TTC549 (cell line): Measurements from ENCODE around the gene RNF224.

Experiments used
- FAIRE-seq: peaks from 2 replicates; lab custom pipeline; 2012; peaks lifted over from hg19 to GRCh38; lab: Jason Lieb, UNC

RNF224 gene

DNA sequence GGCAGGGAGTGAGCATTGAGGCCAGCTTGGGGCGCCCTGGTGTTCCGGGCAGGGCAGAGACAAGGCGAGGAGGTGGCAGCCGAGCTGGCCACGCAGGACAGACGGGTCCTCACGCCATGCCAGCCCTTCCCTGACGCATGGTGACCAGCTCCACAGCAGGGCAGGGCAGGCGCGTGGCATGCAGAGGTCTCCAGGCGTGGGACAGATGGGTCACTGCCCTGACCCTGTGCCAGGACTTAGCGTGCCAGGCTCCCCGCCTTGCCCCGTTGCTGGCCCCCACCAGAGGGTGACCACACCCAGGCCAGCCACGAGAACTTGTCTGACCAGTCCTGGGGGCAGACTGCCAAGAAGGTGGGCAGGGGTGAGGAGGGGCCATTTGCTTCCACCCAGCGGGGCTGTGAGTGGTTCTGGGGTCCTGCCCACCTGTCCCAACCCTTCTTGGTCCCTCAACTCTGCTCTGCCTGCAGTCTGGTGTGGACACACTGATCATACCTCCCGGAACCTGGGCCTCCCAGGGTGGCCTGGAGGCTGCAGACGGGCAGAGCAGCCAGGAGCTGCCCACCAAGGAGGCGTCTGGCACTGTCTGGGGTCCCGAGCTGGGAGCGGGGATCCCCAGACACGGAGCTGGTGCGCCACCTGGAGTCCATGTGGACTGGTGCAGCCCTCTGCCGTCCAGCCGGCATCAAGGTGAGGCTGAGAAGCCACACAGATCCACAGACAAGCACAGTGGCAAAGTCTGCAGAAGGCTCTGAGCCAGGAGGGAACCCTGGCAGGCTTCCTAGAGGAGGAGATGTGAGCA, at the start of gene RNF224:
Gene RNF224, plus strand, starts transcription at position 449 of the 799 bp plus-strand sequence. CDS start 834 bp downstream, outside the sequence.
- no peak for FAIRE-seq

- FAIRE-seq: no peak
Measured at GRCh38 chr9:137178201-137178938, 48.9 kb upstream of the RNF224 start.

GRCh38 chr9:137178939-137179630, 48.2 kb upstream of the RNF224 start:
- FAIRE-seq: no peak

DNA sequence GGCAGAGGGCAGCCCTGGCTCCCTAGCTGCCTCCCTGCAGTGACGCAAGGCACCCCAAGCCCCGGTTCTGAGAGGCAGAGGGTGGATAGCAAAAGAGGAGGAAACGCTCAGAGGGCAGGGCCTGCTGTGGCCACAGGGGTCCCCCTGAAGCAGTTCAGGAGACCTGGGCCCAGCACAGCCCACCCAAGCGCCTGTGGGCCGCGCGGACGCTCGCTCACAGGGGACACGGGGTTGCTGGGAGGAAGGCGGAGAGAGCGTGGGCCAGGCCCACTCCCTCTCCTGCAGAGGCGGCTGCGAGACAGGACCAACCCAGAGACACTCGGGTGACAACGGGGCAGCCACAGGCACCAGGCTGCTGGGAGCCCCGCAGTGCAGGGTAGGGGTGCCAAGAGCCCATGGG, 47.5 kb upstream of the RNF224 start:
- FAIRE-seq: no peak

GRCh38 chr9:137180491-137180890, 46.8 kb upstream of the RNF224 start:
- no peak for FAIRE-seq

- no peak for FAIRE-seq
Measured at GRCh38 chr9:137181680-137182079, 45.6 kb upstream of the RNF224 start.

GRCh38 chr9:137182836-137183235, 44.5 kb upstream of the RNF224 start:
- no peak for FAIRE-seq

GRCh38 chr9:137183980-137184595, 43.2 kb upstream of the RNF224 start:
- FAIRE-seq: no peak

GRCh38 chr9:137184881-137185660, 42.2 kb upstream of the RNF224 start:
- no peak for FAIRE-seq

- FAIRE-seq: no peak
Measured at GRCh38 chr9:137185921-137186320, 41.4 kb upstream of the RNF224 start.

- no peak for FAIRE-seq
Measured at GRCh38 chr9:137186385-137186784, 40.9 kb upstream of the RNF224 start.

GRCh38 chr9:137187386-137187785, 39.9 kb upstream of the RNF224 start:
- FAIRE-seq: no peak

- no peak for FAIRE-seq
Measured at GRCh38 chr9:137188086-137188489, 39.2 kb upstream of the RNF224 start.

DNA sequence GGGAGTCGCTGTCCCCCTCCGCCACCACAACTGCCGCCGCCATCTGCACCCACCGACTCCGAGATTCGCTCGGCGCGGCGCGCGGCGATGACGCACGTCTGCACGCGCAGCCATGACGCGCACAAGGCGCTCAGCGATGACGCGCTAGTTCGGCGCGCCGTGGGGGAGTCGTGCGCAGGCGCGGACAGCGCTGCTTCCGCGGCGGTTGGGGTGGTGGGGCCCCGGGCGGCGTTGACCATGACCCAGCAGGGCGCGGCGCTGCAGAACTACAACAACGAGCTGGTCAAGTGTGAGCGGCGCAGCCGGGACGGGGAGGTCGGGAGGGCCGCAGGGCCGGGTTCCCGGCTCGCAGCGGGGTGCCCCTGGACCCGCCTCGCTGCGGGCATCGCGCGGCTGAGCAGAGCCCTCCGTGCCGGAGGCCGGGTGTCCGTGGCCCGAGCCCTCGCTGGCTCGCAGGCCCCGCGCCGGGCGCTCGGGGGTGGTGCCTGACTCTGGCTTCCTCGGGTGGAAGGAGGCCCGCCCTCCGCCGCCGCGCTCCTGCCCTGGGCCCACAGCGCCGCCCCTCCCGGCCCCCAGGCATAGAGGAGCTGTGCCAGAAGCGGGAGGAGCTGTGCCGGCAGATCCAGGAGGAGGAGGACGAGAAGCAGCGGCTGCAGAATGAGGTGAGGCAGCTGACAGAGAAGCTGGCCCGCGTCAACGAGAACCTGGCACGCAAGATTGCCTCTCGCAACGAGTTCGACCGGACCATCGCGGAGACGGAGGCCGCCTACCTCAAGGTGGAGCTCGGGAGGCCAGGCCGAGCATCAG, 38.6 kb upstream of the RNF224 start, which contains the start of the genes ANAPC2 and SSNA1:
Gene ANAPC2, minus strand, starts transcription at position 71 of the 807 bp plus-strand sequence. Its CDS starts 28 bp downstream, at position 43.
Gene SSNA1, plus strand, starts transcription at position 187 of the 807 bp plus-strand sequence. Its CDS starts 51 bp downstream, at position 238.
- FAIRE-seq: no peak

DNA sequence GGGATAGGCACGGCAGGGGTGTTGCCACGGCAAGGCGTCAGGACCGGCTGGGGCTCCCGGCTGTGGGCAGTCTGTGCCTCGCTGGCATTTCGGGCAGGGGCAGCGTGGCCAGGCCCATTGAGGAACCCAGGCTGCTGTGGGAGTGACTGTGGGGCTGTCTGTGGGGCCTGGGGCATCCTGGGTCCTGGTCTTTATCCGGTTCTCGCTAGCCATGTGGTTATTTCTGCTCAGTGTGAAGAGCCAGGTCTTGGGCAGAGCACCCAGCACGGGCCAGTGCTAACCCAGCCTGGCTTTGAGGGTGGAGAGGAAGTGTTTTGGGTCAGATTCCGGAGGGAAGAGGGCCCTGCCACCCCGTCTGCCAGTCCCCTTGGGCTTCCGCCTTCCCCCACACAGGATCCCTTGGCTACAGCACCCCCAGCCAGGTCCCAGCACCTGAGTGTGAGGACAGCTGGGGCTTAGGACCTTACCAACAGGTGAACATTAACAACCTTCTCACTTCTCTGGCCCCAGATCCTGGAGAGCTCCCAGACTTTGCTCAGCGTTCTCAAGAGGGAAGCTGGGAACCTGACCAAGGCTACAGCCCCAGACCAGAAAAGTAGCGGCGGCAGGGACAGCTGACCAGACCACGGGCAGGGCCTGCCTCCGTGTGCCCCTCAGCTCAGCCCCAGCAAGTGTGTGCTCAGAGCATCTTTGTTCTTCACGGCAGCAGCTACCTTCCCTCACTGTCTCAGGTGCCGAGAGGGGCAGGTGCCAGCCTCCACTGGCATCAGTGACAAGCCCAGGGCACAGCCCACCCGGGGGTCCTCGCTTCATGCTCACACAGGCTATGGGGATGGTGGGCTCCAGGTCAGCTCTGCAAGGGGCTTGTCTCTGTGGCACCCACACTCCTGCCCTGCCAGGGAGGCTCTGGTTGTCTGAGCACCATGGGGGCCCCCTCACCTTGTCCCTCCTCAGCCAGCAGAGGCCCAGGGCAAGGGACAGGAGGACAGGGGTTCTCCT, 37.7 kb upstream of the RNF224 start:
- no peak for FAIRE-seq

- FAIRE-seq: no peak
Measured at GRCh38 chr9:137190315-137190856, 36.9 kb upstream of the RNF224 start.

DNA sequence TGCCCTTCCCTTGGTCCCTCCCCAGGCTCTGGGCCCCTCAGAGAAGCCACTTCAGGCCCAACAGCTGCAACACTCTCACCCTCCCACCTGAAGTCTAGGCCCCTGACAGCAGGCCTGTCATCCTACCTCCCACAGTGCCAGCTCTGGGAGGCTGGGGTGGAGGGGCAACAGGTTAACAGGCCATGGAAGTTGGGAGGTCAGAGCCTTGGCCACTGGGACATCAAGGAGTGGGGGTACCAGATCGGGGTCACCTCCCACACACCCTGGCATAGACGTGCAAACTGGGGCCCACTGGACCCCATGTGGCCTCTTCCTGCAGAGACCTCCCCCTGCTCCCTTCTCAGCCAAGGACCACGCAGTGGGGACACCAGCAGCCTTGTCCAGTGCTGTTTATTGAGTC, 36.1 kb upstream of the RNF224 start:
- no peak for FAIRE-seq

DNA sequence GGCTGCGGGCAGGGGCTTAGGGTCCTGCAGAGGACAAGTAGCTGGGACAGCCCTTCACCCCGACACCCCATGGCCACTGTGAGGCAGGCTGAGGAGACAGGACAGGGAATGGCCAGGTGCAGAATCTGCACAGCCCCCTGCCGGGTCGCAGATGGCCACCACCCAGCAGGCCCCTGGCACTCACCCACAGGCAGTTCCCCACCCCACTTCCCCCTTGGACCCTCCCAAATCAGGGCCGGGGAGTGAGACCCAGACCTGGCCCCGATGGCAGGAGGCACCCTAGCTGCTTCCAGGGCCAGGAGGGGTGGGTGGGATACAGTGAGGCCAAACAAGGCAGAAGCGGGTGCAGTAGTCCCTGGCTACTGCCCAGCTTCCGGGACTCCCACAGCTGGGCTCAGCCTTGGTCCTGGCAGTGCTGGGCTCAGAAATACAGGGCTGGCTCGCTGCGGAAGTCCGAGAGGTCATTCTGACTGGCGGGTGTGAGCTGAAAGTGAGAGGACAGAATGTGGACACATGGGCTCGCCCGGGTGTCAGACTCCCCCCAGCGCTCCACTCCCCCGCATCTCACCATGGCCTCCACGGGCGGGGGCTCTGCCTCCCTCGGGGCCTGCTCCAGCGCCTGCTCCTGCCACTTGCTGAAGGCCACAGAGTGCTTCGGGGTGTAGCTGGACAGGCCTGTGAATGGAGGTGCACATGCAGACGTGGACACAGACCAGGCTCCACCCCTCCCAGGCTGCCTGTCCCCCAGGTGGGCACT, 35.4 kb upstream of the RNF224 start:
- FAIRE-seq: no peak
